PFSK-1 (cell line): ENCODE data around the gene ZNF385D.

Experiments used
- POLR2AphosphoS5 ChIP-seq: IDR thresholded peaks from 2 replicates; pipeline ENCODE4 v1.6.1; 2012; ENCODE audit warnings: low read depth, mild to moderate bottlenecking, control low read depth, low read length, moderate library complexity
- SIN3A ChIP-seq: IDR thresholded peaks from 2 replicates; pipeline ENCODE4 v1.6.1; 2012; ENCODE audit warnings: mild to moderate bottlenecking, low read length, moderate library complexity, borderline replicate concordance; ENCODE audit not compliant: insufficient read depth
- TF ChIP-seq, protein P1 (sequence below), 2 experiments: IDR thresholded peaks; 2 replicates each; pipeline versions ENCODE4 v1.6.1 to v1.8.0; 2011 to 2012; ENCODE audit warnings: low read depth in 2 of 2, low read length in 2 of 2, control low read depth in 1 of 2, inconsistent platforms in 1 of 2, mild to moderate bottlenecking in 1 of 2, moderate library complexity in 1 of 2; ENCODE audit not compliant: insufficient read depth in 1 of 2

GRCh38 chr3:21433751-21434150 is 317.3 kb downstream of the ZNF385D start:
- TF ChIP-seq POLR2AphosphoS5 (no peak), SIN3A (no peak)
- TF ChIP-seq, protein P1, sequence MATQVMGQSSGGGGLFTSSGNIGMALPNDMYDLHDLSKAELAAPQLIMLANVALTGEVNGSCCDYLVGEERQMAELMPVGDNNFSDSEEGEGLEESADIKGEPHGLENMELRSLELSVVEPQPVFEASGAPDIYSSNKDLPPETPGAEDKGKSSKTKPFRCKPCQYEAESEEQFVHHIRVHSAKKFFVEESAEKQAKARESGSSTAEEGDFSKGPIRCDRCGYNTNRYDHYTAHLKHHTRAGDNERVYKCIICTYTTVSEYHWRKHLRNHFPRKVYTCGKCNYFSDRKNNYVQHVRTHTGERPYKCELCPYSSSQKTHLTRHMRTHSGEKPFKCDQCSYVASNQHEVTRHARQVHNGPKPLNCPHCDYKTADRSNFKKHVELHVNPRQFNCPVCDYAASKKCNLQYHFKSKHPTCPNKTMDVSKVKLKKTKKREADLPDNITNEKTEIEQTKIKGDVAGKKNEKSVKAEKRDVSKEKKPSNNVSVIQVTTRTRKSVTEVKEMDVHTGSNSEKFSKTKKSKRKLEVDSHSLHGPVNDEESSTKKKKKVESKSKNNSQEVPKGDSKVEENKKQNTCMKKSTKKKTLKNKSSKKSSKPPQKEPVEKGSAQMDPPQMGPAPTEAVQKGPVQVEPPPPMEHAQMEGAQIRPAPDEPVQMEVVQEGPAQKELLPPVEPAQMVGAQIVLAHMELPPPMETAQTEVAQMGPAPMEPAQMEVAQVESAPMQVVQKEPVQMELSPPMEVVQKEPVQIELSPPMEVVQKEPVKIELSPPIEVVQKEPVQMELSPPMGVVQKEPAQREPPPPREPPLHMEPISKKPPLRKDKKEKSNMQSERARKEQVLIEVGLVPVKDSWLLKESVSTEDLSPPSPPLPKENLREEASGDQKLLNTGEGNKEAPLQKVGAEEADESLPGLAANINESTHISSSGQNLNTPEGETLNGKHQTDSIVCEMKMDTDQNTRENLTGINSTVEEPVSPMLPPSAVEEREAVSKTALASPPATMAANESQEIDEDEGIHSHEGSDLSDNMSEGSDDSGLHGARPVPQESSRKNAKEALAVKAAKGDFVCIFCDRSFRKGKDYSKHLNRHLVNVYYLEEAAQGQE (IDR thresholded peaks at IDR 0.05; ENCODE audit: insufficient read depth in 1 of 2, low read depth in 2 of 2, low read length in 2 of 2), result no peak
